Stimulated activated CD4-positive, alpha-beta T cell treated with anti-CD3 and anti-CD28 coated beads, Interleukin-15, amount 100 ng/mL, for 48 hours (primary cell): Measurements from ENCODE around the gene SEC24B.
"Not testable (repeated sequence)": the region's sequence is repeated elsewhere in the genome, so short reads cannot be mapped to it uniquely, and the experiment has no call there.

Source experiments
- DNase-seq, 2 donors: peaks; one replicate each; pipeline ENCODE4 v3.0.0-alpha.2; 2020; ENCODE audit warnings: low read depth in 2 of 2

The SEC24B gene

DNA sequence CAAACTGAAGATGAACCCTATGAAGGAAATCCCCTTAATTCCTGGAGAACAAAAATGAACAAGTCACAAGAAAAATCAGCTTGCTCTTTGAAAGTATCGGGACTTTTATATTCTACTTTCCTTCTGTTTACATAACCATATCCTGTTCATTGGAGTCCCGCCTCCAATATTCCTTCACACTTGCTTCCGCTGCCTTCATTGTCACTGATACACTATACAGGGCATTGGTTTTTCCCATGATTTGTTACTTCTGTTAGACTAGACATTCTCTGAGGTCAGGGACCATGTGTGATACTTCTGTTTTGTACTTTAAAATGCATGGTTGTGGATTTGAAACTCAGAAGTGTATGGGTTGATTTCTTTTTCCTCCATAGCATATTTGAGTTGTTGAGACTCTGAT lies 145.2 kb downstream of the SEC24B start:
- DNase-seq: no peak

DNA sequence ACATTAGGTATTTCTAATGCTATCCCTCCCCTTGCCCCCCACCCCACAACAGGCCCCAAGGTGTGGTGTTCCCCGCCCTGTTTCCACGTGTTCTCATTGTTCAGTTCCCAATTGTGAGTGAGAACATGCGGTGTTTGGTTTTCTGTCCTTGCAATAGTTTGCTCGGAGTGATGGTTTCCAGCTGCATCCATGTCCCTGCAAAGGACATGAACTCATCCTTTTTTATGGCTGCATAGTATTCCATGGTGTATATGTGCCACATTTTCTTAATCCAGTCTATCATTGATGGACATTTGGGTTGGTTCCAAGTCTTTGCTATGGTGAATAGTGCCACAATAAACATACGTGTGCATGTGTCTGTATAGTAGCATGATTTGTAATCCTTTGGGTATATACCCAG lies 146.4 kb downstream of the SEC24B start:
- not testable (repeated sequence) for DNase-seq

DNA sequence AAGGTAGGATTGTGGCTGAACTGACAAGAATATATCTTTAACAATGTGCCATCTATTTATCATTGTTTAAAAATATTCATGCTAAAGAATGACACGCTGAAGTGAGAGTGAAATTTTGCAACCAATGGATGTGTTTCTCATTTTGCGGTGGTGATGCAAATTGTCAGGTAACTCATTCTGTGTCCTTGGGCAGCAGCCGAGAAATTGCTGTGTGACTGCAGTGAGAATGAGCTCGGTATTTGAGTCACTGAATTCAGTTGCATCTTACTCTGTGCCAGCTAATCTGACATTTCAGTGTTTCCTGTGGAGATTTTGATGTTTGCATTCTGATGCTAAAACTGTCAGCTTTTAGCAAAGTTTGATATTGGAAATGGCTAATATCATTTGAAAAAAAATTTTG lies 154.6 kb downstream of the SEC24B start:
- peak; percentile 60 to 64 for DNase-seq

DNA sequence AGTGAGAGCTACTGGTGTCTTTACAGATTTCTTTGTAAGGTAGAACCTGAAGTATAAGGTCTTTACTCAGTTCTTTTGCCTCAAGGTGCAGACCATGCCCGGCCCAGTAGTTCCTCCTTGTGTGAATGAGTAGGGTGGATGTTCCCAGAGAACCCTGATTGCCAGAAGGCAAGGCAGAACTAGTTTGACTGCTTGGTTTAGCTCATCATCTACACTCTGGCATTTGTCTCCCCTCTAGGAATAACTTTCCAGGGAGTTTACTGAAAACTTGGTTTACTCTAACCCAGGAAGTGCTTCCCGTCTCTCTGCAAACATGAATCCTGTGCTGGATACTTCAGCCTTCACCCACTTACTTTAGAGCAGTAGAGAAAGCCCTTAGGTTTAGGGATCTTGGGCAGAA lies 155.5 kb downstream of the SEC24B start:
- DNase-seq: no peak

DNA sequence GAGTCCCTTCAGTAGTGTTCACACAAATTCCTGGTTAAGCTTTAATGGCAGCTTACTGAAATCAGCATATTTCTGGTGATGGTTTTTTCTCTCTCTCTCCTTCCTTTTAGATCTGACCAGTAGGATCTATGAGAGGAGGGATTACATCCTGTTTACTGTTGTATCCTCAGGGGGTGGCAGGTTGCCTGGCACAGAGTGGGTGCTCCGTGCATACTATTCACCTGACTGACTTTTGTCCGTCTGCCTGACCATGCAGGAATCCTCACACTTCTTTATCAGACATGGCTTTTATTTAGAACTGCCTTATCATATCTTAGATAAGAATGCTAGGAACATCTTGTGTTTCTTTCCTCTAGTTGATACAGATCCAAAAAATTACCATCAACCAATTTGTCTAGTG lies 156.0 kb downstream of the SEC24B start:
- DNase-seq: no peak
